22Rv1 (cell line): ENCODE measurements around the gene XXYLT1.

Source experiments
- CTCF ChIP-seq: fragments of 450-650 bp; IDR thresholded peaks from 2 replicates; pipeline ENCODE4 v1.5.1; 2017; ENCODE audit warnings: mild to moderate bottlenecking
- ZFX ChIP-seq: fragments of 450-650 bp; IDR thresholded peaks from 2 replicates; pipeline ENCODE4 v1.6.1; 2017; ENCODE audit warnings: antibody characterized with exemption, borderline replicate concordance

- TF ChIP-seq CTCF (no peak), ZFX (no peak)
These were observed 111.2 kb downstream of the XXYLT1 start for GRCh38 chr3:195159814-195160165.
